Fibroblast of skin of left biceps (primary cell): ENCODE measurements around the gene GON7.
"Not testable (repeated sequence)": the region's sequence is repeated elsewhere in the genome, so short reads cannot be mapped to it uniquely, and the experiment has no call there.

ENCODE experiments used
- DNase-seq, 2 experiments: peaks; one replicate each; pipeline ENCODE4 v3.0.0-alpha.2; 2013; ENCODE audit warnings: low read depth in 2 of 2

Gene GON7

GRCh38 chr14:93206793-93207467, at the start of gene GON7, which contains the start of gene UBR7:
TSS of gene GON7 (minus strand) at chr14:93207065. CDS start at chr14:93207037, 28 bp downstream.
TSS of gene UBR7 (plus strand) at chr14:93207256. CDS start at chr14:93207292, 36 bp downstream.
- DNase-seq: peak; percentile 80 to 87

- DNase-seq: no peak
Measured at GRCh38 chr14:93249128-93249831, 42.4 kb upstream of the GON7 start.

GRCh38 chr14:93246534-93246933, 39.7 kb upstream of the GON7 start:
- no peak for DNase-seq

GRCh38 chr14:93245764-93246420, 39.0 kb upstream of the GON7 start:
- no peak for DNase-seq

- DNase-seq: no peak
Measured at GRCh38 chr14:93240678-93241000, 33.8 kb upstream of the GON7 start.

GRCh38 chr14:93239869-93240677, 33.2 kb upstream of the GON7 start:
- DNase-seq: peak; percentile 33 to 35

GRCh38 chr14:93234798-93235197, 27.9 kb upstream of the GON7 start:
- DNase-seq: no peak

GRCh38 chr14:93233078-93233477, 26.2 kb upstream of the GON7 start:
- DNase-seq: not testable (repeated sequence)

GRCh38 chr14:93232159-93232558, 25.3 kb upstream of the GON7 start:
- DNase-seq: no peak

- DNase-seq: no peak
Measured at GRCh38 chr14:93231129-93231979, 24.5 kb upstream of the GON7 start.

- no peak for DNase-seq
Measured at GRCh38 chr14:93230539-93230938, 23.7 kb upstream of the GON7 start.

GRCh38 chr14:93228550-93228949, 21.7 kb upstream of the GON7 start:
- no peak for DNase-seq

GRCh38 chr14:93223565-93223964, 16.7 kb upstream of the GON7 start:
- DNase-seq: no peak

GRCh38 chr14:93220509-93220908, 13.6 kb upstream of the GON7 start:
- DNase-seq: no peak

GRCh38 chr14:93219103-93219726, 12.3 kb upstream of the GON7 start:
- DNase-seq: no peak

GRCh38 chr14:93214598-93214997, 7.7 kb upstream of the GON7 start:
- no peak for DNase-seq

- DNase-seq: no peak
Measured at GRCh38 chr14:93212432-93212831, 5.6 kb upstream of the GON7 start.

- no peak for DNase-seq
Measured at GRCh38 chr14:93207468-93208308, 823 bp upstream of the GON7 start.

- DNase-seq: no peak
Measured at GRCh38 chr14:93201155-93201704, 5.6 kb downstream of the GON7 start.
